NCI-H748 (cell line): ENCODE results near the gene CTSC.
"Not testable (repeated sequence)": the region's sequence is repeated elsewhere in the genome, so short reads cannot be mapped to it uniquely, and the experiment has no call there.

Source experiments
- DNase-seq: peaks from one replicate; lab custom pipeline; 2025; ENCODE audit not compliant: unreplicated experiment; lab: John Stamatoyannopoulos, UW

The CTSC gene

GRCh38 chr11:88353386-88353785, 15.8 kb upstream of the CTSC start:
- DNase-seq: no peak

GRCh38 chr11:88352139-88352538, 14.6 kb upstream of the CTSC start:
- no peak for DNase-seq

GRCh38 chr11:88348870-88349269, 11.3 kb upstream of the CTSC start:
- DNase-seq: no peak

GRCh38 chr11:88345949-88346348, 8.4 kb upstream of the CTSC start:
- DNase-seq: no peak

- DNase-seq: no peak
Measured at GRCh38 chr11:88345408-88345807, 7.9 kb upstream of the CTSC start.

- DNase-seq: no peak
Measured at GRCh38 chr11:88344869-88345268, 7.3 kb upstream of the CTSC start.

GRCh38 chr11:88341522-88342251, 4.2 kb upstream of the CTSC start:
- no peak for DNase-seq

- DNase-seq: no peak
Measured at GRCh38 chr11:88340366-88340935, 2.9 kb upstream of the CTSC start.

GRCh38 chr11:88337987-88338668, 592 bp upstream of the CTSC start:
- no peak for DNase-seq

GRCh38 chr11:88335284-88335683, 2.3 kb downstream of the CTSC start:
- no peak for DNase-seq

GRCh38 chr11:88333862-88334261, 3.7 kb downstream of the CTSC start:
- DNase-seq: no peak

- no peak for DNase-seq
Measured at GRCh38 chr11:88332851-88333250, 4.7 kb downstream of the CTSC start.

- DNase-seq: no peak
Measured at GRCh38 chr11:88330826-88331428, 6.6 kb downstream of the CTSC start.

GRCh38 chr11:88329563-88330250, 7.8 kb downstream of the CTSC start:
- no peak for DNase-seq

- DNase-seq: no peak
Measured at GRCh38 chr11:88327462-88328143, 9.9 kb downstream of the CTSC start.

- DNase-seq: no peak
Measured at GRCh38 chr11:88327061-88327460, 10.5 kb downstream of the CTSC start.

GRCh38 chr11:88326099-88326498, 11.4 kb downstream of the CTSC start:
- no peak for DNase-seq

- no peak for DNase-seq
Measured at GRCh38 chr11:88324562-88325345, 12.8 kb downstream of the CTSC start.

GRCh38 chr11:88322881-88323280, 14.7 kb downstream of the CTSC start:
- DNase-seq: not testable (repeated sequence)

- DNase-seq: not testable (repeated sequence)
Measured at GRCh38 chr11:88321412-88321811, 16.1 kb downstream of the CTSC start.
